ENCODE results near the gene DTX3. TPM values are rescaled to one million over a fixed set of nuclear protein-coding genes. Genes with fewer than 3 reads are reported as not detected.
"Not testable (repeated sequence)": the region's sequence is repeated elsewhere in the genome, so short reads cannot be mapped to it uniquely, and the experiment has no call there.

Gene DTX3
- total and polyA plus RNA-seq, 7 experiments from 2014 or later, result 5.3 to 42.5 (median 25.5) TPM

- Histone ChIP-seq H3K9me3 (ENCODE audit: control insufficient read depth in 2 of 3, low read length in 3 of 3) (no peaks in the 10 kb centered on the region), H3K4me3 (ENCODE audit: low read length) (no peak overlapping the region), H3K4me1 (ENCODE audit: control insufficient read depth in 2 of 2, insufficient read depth in 2 of 2, low read length in 2 of 2) (no peaks in the 10 kb centered on the region), H3K36me3 (ENCODE audit: control insufficient read depth in 2 of 3, insufficient read depth in 3 of 3, low read length in 3 of 3) (no peaks in the 10 kb centered on the region), H3K27ac (ENCODE audit: low read depth, low read length) (no peak overlapping the region), H3K27me3 (ENCODE audit: control insufficient read depth in 2 of 2, insufficient read depth in 2 of 2, low read length in 2 of 2) (no peaks in the 10 kb centered on the region)
- H3K27me3 Mint-ChIP-seq, result peaks cover 11 to 40% (median 13%) of the 10 kb centered on the region in 5 donors
- peaks cover 0 to 8% (median 3%) of the 10 kb centered on the region in 11 donors for H3K9me3 Mint-ChIP-seq
- no peak overlapping the region for H3K27ac Mint-ChIP-seq
- peaks cover 0 to 3% (median 0%) of the 10 kb centered on the region in 5 donors for H3K36me3 Mint-ChIP-seq
- H3K4me3 Mint-ChIP-seq, result no peak overlapping the region
- ChIA-PET POLR2A (no interaction called here), CTCF (no interaction called here)
- ATAC-seq (no peak), DNase-seq (no peak)
- peaks cover 0 to 2% (median 0%) of the 10 kb centered on the region in 7 donors for H3K4me1 Mint-ChIP-seq
- intact Hi-C loops (cut with micrococcal nuclease), result no loop called here
These were observed 35.8 kb downstream of the DTX3 start for GRCh38 chr12:57640175-57641042.

GRCh38 chr12:57641699-57642442 is 37.2 kb downstream of the DTX3 start:
- ChIA-PET CTCF (interaction anchor here (0.6 to 1.7 kb wide), 6 partner anchors 29 to 1755 kb away, joined by 3 to 5 read pairs (median 4); no protein-coding TSS in a partner anchor), POLR2A (no interaction called here)
- Mint-ChIP-seq H3K27ac (no peak overlapping the region), H3K4me1 (peaks cover 0 to 2% (median 0%) of the 10 kb centered on the region in 7 donors), H3K27me3 (peaks cover 11 to 38% (median 13%) of the 10 kb centered on the region in 5 donors), H3K9me3 (peaks cover 0 to 15% (median 4%) of the 10 kb centered on the region in 11 donors), H3K36me3 (peaks cover 0 to 3% (median 0%) of the 10 kb centered on the region in 5 donors), H3K4me3 (no peak overlapping the region)
- no peaks in the 10 kb centered on the region for H3K9me3 ChIP-seq (ENCODE audit: control insufficient read depth in 2 of 3, low read length in 3 of 3)
- H3K27me3 ChIP-seq (ENCODE audit: control insufficient read depth in 2 of 2, insufficient read depth in 2 of 2, low read length in 2 of 2), result no peaks in the 10 kb centered on the region
- H3K4me1 ChIP-seq (ENCODE audit: control insufficient read depth in 2 of 2, insufficient read depth in 2 of 2, low read length in 2 of 2), result no peaks in the 10 kb centered on the region
- H3K27ac ChIP-seq (ENCODE audit: low read depth, low read length), result no peak overlapping the region
- H3K4me3 ChIP-seq (ENCODE audit: low read length), result no peak overlapping the region
- DNase-seq, result no peak
- no peak for ATAC-seq
- intact Hi-C loops (cut with micrococcal nuclease), result no loop called here
- no peaks in the 10 kb centered on the region for H3K36me3 ChIP-seq (ENCODE audit: control insufficient read depth in 2 of 3, insufficient read depth in 3 of 3, low read length in 3 of 3)

- POLR2A ChIA-PET; ATAC-seq; CTCF ChIA-PET; H3K4me3 ChIP-seq (ENCODE audit: low read length); DNase-seq; H3K9me3 ChIP-seq (ENCODE audit: control insufficient read depth in 2 of 3, low read length in 3 of 3); H3K27ac ChIP-seq (ENCODE audit: low read depth, low read length); H3K27ac Mint-ChIP-seq; H3K4me3 Mint-ChIP-seq; H3K36me3 ChIP-seq (ENCODE audit: control insufficient read depth in 2 of 3, insufficient read depth in 3 of 3, low read length in 3 of 3); intact Hi-C loops (cut with micrococcal nuclease); H3K4me1 Mint-ChIP-seq; H3K27me3 ChIP-seq (ENCODE audit: control insufficient read depth in 2 of 2, insufficient read depth in 2 of 2, low read length in 2 of 2); H3K4me1 ChIP-seq (ENCODE audit: control insufficient read depth in 2 of 2, insufficient read depth in 2 of 2, low read length in 2 of 2); H3K36me3 Mint-ChIP-seq: not testable (repeated sequence)
- peaks cover 0 to 15% (median 4%) of the 10 kb centered on the region in 11 donors for H3K9me3 Mint-ChIP-seq
- H3K27me3 Mint-ChIP-seq, result peaks cover 0 to 11% (median 8%) of the 10 kb centered on the region in 5 donors
These were observed 41.5 kb downstream of the DTX3 start for GRCh38 chr12:57645990-57646658.

- CTCF ChIA-PET; DNase-seq; H3K4me1 ChIP-seq (ENCODE audit: control insufficient read depth in 2 of 2, insufficient read depth in 2 of 2, low read length in 2 of 2); H3K4me1 Mint-ChIP-seq; ATAC-seq; H3K27ac ChIP-seq (ENCODE audit: low read depth, low read length); intact Hi-C loops (cut with micrococcal nuclease); H3K9me3 ChIP-seq (ENCODE audit: control insufficient read depth in 2 of 3, low read length in 3 of 3); H3K36me3 Mint-ChIP-seq; H3K27ac Mint-ChIP-seq; H3K27me3 ChIP-seq (ENCODE audit: control insufficient read depth in 2 of 2, insufficient read depth in 2 of 2, low read length in 2 of 2); H3K4me3 ChIP-seq (ENCODE audit: low read length); H3K4me3 Mint-ChIP-seq; H3K36me3 ChIP-seq (ENCODE audit: control insufficient read depth in 2 of 3, insufficient read depth in 3 of 3, low read length in 3 of 3); POLR2A ChIA-PET: not testable (repeated sequence)
- H3K27me3 Mint-ChIP-seq, result peaks cover 0 to 11% (median 5%) of the 10 kb centered on the region in 5 donors
- H3K9me3 Mint-ChIP-seq, result peaks cover 0 to 15% (median 4%) of the 10 kb centered on the region in 11 donors
These were observed 42.0 kb downstream of the DTX3 start for GRCh38 chr12:57646659-57647049.

GRCh38 chr12:57654042-57654441 is 49.4 kb downstream of the DTX3 start:
- Histone ChIP-seq H3K9me3 (ENCODE audit: control insufficient read depth in 2 of 3, low read length in 3 of 3) (no peaks in the 10 kb centered on the region), H3K27ac (ENCODE audit: low read depth, low read length) (no peak overlapping the region), H3K4me3 (ENCODE audit: low read length) (no peak overlapping the region), H3K27me3 (ENCODE audit: control insufficient read depth in 2 of 2, insufficient read depth in 2 of 2, low read length in 2 of 2) (no peaks in the 10 kb centered on the region), H3K4me1 (ENCODE audit: control insufficient read depth in 2 of 2, insufficient read depth in 2 of 2, low read length in 2 of 2) (no peaks in the 10 kb centered on the region), H3K36me3 (ENCODE audit: control insufficient read depth in 2 of 3, insufficient read depth in 3 of 3, low read length in 3 of 3) (no peaks in the 10 kb centered on the region)
- CTCF ChIA-PET, result no interaction called here
- ATAC-seq (no peak), DNase-seq (no peak)
- no peak overlapping the region for H3K4me3 Mint-ChIP-seq
- POLR2A ChIA-PET, result no interaction called here
- no peak overlapping the region for H3K27ac Mint-ChIP-seq
- intact Hi-C loops (cut with micrococcal nuclease), result no loop called here
- no peaks in the 10 kb centered on the region for H3K36me3 Mint-ChIP-seq
- peaks cover 0 to 17% (median 6%) of the 10 kb centered on the region in 11 donors for H3K9me3 Mint-ChIP-seq
- H3K4me1 Mint-ChIP-seq, result no peaks in the 10 kb centered on the region
- H3K27me3 Mint-ChIP-seq, result peaks cover 0 to 6% (median 3%) of the 10 kb centered on the region in 5 donors

GRCh38 chr12:57655541-57656240 is 51.1 kb downstream of the DTX3 start:
- Histone ChIP-seq H3K4me3 (ENCODE audit: low read length) (no peak overlapping the region), H3K27me3 (ENCODE audit: control insufficient read depth in 2 of 2, insufficient read depth in 2 of 2, low read length in 2 of 2) (no peaks in the 10 kb centered on the region), H3K27ac (ENCODE audit: low read depth, low read length) (no peak overlapping the region), H3K36me3 (ENCODE audit: control insufficient read depth in 2 of 3, insufficient read depth in 3 of 3, low read length in 3 of 3) (no peaks in the 10 kb centered on the region), H3K4me1 (ENCODE audit: control insufficient read depth in 2 of 2, insufficient read depth in 2 of 2, low read length in 2 of 2) (no peaks in the 10 kb centered on the region), H3K9me3 (ENCODE audit: control insufficient read depth in 2 of 3, low read length in 3 of 3) (no peaks in the 10 kb centered on the region)
- Mint-ChIP-seq H3K36me3 (no peaks in the 10 kb centered on the region), H3K27ac (no peak overlapping the region), H3K9me3 (peaks cover 0 to 17% (median 6%) of the 10 kb centered on the region in 11 donors), H3K27me3 (peaks cover 0 to 7% (median 4%) of the 10 kb centered on the region in 5 donors), H3K4me1 (no peaks in the 10 kb centered on the region), H3K4me3 (no peak overlapping the region)
- intact Hi-C loops (cut with micrococcal nuclease), result no loop called here
- ATAC-seq (no peak), DNase-seq (no peak)
- ChIA-PET CTCF (interaction anchor here (0.6 kb wide), 1 partner anchor 123 kb away, joined by 4 read pairs; no protein-coding TSS in a partner anchor), POLR2A (no interaction called here)

Data from naive thymus-derived CD4-positive, alpha-beta T cell (primary cell).